SU-DHL-6 (cell line): Measurements from ENCODE around the gene TDP1.

Experiments
- H2AFZ ChIP-seq: fragments of 200-600 bp; sonication (generic); 2 replicates; pipeline ENCODE4 v1.6.1; 2014; ENCODE audit warnings: low read depth, mild to moderate bottlenecking, moderate library complexity, mixed read lengths, antibody characterized with exemption, low read length; ENCODE audit not compliant: severe bottlenecking
- H3F3A ChIP-seq: fragments of 200-600 bp; shearing (Covaris generic); 2 replicates; pipeline ENCODE4 v1.6.0; 2016; ENCODE audit warnings: antibody characterized with exemption, mild to moderate bottlenecking; ENCODE audit not compliant: insufficient read depth
- H3K27ac ChIP-seq: fragments of 200-600 bp; sonication (generic); 2 replicates; pipeline ENCODE4 v1.5.1; 2016; ENCODE audit warnings: low read depth, mild to moderate bottlenecking, low read length, moderate library complexity, mixed read lengths
- H3K27me3 ChIP-seq: fragments of 200-600 bp; sonication (generic), shearing (Covaris generic); 2 replicates; pipeline ENCODE4 v1.6.0; 2014; ENCODE audit warnings: mild to moderate bottlenecking, low read length
- H3K36me3 ChIP-seq: fragments of 200-600 bp; sonication (generic); 2 replicates; pipeline ENCODE4 v1.6.1; 2014; ENCODE audit warnings: mild to moderate bottlenecking, low read length, mixed read lengths
- H3K4me2 ChIP-seq: fragments of 300-600, 200-600 bp; shearing (Covaris generic), sonication (generic); 2 replicates; pipeline ENCODE4 v1.6.0; 2014; ENCODE audit warnings: low read length, low read depth, mild to moderate bottlenecking; ENCODE audit not compliant: poor library complexity, severe bottlenecking
- H3K4me3 ChIP-seq: fragments of 200-600 bp; sonication (generic); 2 replicates; pipeline ENCODE4 v1.5.1; 2014; ENCODE audit warnings: antibody characterized with exemption, low read length, mild to moderate bottlenecking, mixed read lengths; ENCODE audit not compliant: insufficient read depth, poor library complexity, severe bottlenecking
- H3K79me2 ChIP-seq: fragments of 200-600 bp; sonication (generic); 2 replicates; pipeline ENCODE4 v1.6.1; 2014; ENCODE audit warnings: mild to moderate bottlenecking, low read length, moderate library complexity; ENCODE audit not compliant: insufficient read depth
- H3K9ac ChIP-seq: fragments of 200-600 bp; sonication (generic); 2 replicates; pipeline ENCODE4 v1.7.0; 2014; ENCODE audit warnings: mild to moderate bottlenecking, low read length
- H3K9me2 ChIP-seq: fragments of 200-600 bp; sonication (generic); replicated peaks from 2 replicates; pipeline ENCODE4 v1.6.1; 2014; ENCODE audit warnings: low read length; ENCODE audit not compliant: insufficient read depth
- H3K9me3 ChIP-seq: fragments of 200-600 bp; sonication (generic); 2 replicates; pipeline ENCODE4 v1.6.1; 2014; ENCODE audit warnings: low read length, mixed read lengths; ENCODE audit not compliant: insufficient read depth
- H4K20me1 ChIP-seq: fragments of 200-600 bp; sonication (generic); 2 replicates; pipeline ENCODE4 v1.6.1; 2014; ENCODE audit warnings: low read depth, mild to moderate bottlenecking, antibody characterized with exemption, low read length, moderate library complexity, mixed read lengths
- EZH2phosphoT487 ChIP-seq: fragments of 200-600 bp; sonication (generic), shearing (Covaris generic); conservative IDR thresholded peaks from 2 replicates; pipeline ENCODE4 v1.6.1; 2018; ENCODE audit warnings: mild to moderate bottlenecking, antibody characterized with exemption, low read length, moderate library complexity, mixed read lengths
- TF ChIP-seq, protein P1 (sequence below): fragments of 200-600 bp; sonication (generic); IDR thresholded peaks from one replicate; pipeline ENCODE4 v1.5.1; 2017; ENCODE audit warnings: antibody characterized with exemption, mild to moderate bottlenecking, low read length, moderate library complexity; ENCODE audit not compliant: insufficient read depth, poor library complexity, severe bottlenecking

The TDP1 gene

DNA sequence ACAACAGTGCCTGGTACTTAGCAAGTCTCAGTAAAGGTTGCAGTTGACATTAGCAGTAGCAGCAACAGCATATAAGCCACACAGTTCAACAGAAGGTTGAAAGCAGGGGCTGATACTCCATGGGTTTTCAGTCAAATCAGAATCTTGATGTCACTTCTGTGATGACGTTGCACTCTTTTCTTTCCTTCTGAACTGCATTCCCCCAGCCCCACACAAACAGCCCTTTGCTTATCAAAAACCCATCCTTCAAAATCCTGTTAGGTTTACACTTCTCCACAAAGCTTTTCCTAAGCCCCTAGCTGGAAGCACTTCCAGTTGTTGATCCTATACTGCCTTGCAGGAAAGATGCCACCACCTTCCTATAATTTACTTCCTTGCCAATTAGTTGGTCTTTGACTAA is 72.1 kb downstream of the TDP1 start:
- Histone ChIP-seq H3F3A (no peaks in the 10 kb centered on the region), H4K20me1 (no peaks in the 10 kb centered on the region), H3K4me3 (no peak overlapping the region), H3K27me3 (no peaks in the 10 kb centered on the region), H3K36me3 (0 out of 2 replicates have a peak, but pooled peaks cover 4% of the 10 kb centered on the region), H2AFZ (no peak overlapping the region), H3K27ac (no peak overlapping the region), H3K4me2 (no peak overlapping the region), H3K79me2 (no peaks in the 10 kb centered on the region), H3K9me3 (no peaks in the 10 kb centered on the region), H3K9me2 (no peaks in the 10 kb centered on the region), H3K9ac (no peak overlapping the region)
- TF ChIP-seq EZH2phosphoT487 = no peak
- TF ChIP-seq, protein P1, sequence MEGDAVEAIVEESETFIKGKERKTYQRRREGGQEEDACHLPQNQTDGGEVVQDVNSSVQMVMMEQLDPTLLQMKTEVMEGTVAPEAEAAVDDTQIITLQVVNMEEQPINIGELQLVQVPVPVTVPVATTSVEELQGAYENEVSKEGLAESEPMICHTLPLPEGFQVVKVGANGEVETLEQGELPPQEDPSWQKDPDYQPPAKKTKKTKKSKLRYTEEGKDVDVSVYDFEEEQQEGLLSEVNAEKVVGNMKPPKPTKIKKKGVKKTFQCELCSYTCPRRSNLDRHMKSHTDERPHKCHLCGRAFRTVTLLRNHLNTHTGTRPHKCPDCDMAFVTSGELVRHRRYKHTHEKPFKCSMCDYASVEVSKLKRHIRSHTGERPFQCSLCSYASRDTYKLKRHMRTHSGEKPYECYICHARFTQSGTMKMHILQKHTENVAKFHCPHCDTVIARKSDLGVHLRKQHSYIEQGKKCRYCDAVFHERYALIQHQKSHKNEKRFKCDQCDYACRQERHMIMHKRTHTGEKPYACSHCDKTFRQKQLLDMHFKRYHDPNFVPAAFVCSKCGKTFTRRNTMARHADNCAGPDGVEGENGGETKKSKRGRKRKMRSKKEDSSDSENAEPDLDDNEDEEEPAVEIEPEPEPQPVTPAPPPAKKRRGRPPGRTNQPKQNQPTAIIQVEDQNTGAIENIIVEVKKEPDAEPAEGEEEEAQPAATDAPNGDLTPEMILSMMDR = no peak

DNA sequence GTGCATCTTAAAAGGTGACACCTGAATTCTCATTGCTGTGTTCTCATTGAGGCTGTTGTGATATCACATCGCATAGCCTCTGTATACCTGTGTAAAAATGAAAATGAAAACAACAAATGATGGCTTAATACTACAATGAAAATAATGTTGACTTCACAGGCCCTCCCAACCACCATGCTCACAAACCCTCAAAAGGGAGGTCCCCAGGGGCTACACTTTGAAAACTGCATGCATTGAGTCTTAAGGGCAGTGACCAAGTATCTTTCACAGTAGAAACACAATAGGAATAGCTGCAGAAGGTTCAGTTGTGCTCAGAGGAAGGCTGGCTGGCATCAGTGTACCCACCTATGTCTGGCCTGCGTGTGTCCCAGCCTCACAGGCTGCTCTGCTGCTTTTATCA is 78.4 kb downstream of the TDP1 start:
- H3K36me3 ChIP-seq = peaks cover 21% of the 10 kb centered on the region; the same call in 1 of the 2 replicates
- no peak overlapping the region for H3K4me3 ChIP-seq
- H3K27me3 ChIP-seq = no peaks in the 10 kb centered on the region
- H3K27ac ChIP-seq = no peak overlapping the region
- no peaks in the 10 kb centered on the region for H4K20me1 ChIP-seq
- no peaks in the 10 kb centered on the region for H3K79me2 ChIP-seq
- no peak overlapping the region for H3K9ac ChIP-seq
- TF ChIP-seq EZH2phosphoT487 = no peak
- TF ChIP-seq, protein P1 = no peak
- H3K9me2 ChIP-seq = no peaks in the 10 kb centered on the region
- no peaks in the 10 kb centered on the region for H3K9me3 ChIP-seq
- no peak overlapping the region for H2AFZ ChIP-seq
- no peak overlapping the region for H3K4me2 ChIP-seq
- no peaks in the 10 kb centered on the region for H3F3A ChIP-seq

DNA sequence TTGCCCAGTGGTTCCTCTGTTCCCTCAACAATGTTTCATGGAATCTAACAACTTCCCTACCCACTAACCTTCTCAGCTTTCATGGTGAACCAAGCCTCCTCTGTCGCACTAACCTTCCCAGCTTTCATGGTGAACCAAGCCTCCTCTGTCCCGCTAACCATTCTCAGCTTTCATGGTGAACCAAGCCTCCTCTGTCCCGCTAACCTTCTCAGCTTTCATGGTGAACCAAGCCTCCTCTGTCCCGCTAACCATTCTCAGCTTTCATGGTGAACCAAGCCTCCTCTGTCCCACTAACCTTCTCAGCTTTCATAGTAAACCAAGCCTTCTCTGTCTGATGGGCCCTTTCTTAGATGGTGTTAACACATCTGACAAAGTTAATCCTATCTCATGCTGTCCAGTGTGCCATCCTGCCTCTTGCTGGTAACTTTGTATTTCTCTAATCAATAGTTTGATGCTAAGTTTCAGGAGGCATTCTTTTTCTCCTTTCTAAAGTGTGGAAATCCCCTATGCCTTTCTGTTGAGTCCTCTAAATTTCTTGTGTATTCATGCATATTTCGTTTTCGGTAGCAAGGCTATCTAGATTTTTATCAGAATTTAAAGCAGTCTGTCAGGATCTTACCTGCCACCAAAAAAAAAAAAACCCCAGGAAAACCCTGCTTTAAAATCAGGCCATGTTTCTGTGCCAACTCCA is 79.3 kb downstream of the TDP1 start:
- H3F3A ChIP-seq = no peaks in the 10 kb centered on the region
- no peaks in the 10 kb centered on the region for H3K27me3 ChIP-seq
- peaks cover 21% of the 10 kb centered on the region; the same call in 1 of the 2 replicates for H3K36me3 ChIP-seq
- no peak overlapping the region for H3K27ac ChIP-seq
- H2AFZ ChIP-seq = no peak overlapping the region
- TF ChIP-seq, protein P1 = no peak
- TF ChIP-seq EZH2phosphoT487 = no peak
- no peaks in the 10 kb centered on the region for H3K9me2 ChIP-seq
- H4K20me1 ChIP-seq = no peaks in the 10 kb centered on the region
- H3K4me3 ChIP-seq = no peak overlapping the region
- no peaks in the 10 kb centered on the region for H3K79me2 ChIP-seq
- H3K9ac ChIP-seq = no peak overlapping the region
- H3K9me3 ChIP-seq = no peaks in the 10 kb centered on the region
- H3K4me2 ChIP-seq = no peak overlapping the region
